SK-N-MC (cell line): ENCODE data around the gene MRPL49.

ENCODE experiments used
- EZH2 ChIP-seq: fragments of 200-600 bp; sonication (generic); IDR thresholded peaks from one replicate; pipeline ENCODE4 v1.6.1; 2017; ENCODE audit warnings: antibody characterized with exemption
- POLR2AphosphoS5 ChIP-seq: IDR thresholded peaks from 2 replicates; pipeline ENCODE4 v1.6.1; 2012; ENCODE audit warnings: mild to moderate bottlenecking, low read depth, low read length, borderline replicate concordance

- TF ChIP-seq POLR2AphosphoS5 (no peak), EZH2 (no peak)
Observed at GRCh38 chr11:65132238-65132987, 10.3 kb downstream of the MRPL49 start.
